CD4-positive, alpha-beta T cell treated with Interleukin-15 for 4 hours (primary cell): ENCODE measurements around the gene MT1B.

Experiments used
- DNase-seq: peaks from one replicate; pipeline ENCODE4 v3.0.0-alpha.2; 2020; ENCODE audit warnings: low spot score

Gene MT1B

DNA sequence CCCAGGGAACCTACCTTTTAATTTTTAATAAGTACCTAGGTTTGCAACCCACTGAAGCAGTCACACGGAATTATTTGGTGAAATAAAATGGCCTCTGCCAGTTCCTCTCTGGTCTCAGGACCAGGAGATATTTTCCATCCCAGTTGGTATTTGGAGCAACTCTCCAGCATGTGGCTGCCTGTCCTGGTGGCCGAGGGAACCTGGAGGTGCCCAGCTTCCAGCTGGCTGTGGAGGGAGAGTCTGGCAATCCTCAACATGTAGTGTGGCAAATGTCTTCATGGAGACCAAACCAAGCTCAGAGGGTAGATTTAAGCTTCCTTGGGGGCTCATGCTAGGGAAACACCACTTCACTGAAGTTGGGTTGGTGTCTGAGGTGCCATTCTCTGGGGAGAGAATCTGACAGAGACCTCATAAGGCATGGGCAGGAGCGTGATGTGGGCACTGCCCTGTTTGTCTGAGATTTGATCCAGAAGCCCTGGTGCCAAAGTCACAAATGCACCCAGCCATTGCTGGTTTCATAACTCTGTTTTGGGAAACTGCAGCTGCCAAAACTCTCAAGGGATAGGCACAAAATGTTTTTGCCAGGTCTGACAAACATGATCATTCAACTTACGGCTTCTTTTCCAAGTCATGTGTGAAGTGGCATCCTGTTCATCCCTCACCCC lies 33.4 kb downstream of the MT1B start:
- DNase-seq, result no peak

- DNase-seq, result no peak
Observed at GRCh38 chr16:56686758-56687157, 35.1 kb downstream of the MT1B start.

DNA sequence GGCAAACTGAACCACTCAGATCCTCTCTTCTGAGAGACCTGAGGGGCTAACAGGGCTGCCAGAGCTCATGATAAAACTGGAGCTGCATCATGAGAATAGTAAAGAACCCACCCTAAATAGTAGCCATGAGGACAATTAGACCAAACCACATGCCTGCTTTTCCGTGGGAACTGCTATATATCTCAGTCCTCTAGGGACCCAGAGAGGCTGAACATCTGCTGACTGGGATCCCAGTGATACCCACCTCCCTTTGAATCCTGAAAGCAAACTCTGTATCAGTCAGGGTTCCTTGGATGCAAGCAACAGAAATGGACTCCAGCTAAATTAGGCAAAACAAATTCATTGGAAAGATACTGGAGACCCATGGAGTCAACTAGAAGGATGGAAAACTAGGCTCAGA lies 37.1 kb downstream of the MT1B start:
- no peak for DNase-seq

DNA sequence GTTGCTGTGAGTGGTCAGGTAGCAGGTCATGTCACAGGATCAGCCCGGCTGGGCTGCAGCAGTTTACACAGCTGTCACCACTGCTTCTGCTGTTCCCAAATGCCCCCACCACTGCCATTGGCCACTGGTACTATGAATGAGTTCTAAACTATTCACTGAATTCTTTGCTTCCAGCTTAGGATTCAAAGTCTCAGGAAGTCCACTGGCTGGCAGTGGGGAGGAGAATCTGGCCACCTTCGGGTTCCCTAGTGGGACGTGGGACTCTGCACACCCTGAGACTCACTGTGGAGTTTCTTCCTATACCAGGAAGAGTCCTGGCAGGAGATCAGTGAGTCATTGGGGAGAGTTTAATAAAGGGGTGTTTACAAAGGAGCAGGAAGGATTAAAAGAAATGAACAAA lies 37.5 kb downstream of the MT1B start:
- no peak for DNase-seq

- DNase-seq, result no peak
Observed at GRCh38 chr16:56690420-56691122, 38.9 kb downstream of the MT1B start.

DNA sequence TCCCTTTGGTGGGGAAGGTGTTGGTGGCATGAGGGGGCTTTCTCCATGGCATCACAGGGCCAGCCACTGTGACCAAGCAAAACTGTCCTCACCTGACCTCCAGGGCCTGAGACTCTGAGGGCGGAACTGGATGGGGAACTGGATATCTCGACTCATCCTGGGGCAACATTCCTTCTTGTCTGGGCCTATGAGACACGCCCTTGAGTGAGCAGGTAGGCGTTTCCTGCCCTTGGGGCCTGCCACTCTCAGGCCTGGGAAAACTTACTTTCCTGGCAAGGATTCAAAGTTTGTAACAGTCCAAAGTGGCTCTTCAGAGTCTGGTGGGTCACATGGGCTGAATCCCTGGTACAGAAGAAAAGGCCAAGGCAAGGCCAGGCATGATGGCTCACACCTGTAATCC lies 40.2 kb downstream of the MT1B start:
- DNase-seq, result no peak

GRCh38 chr16:56695246-56695645 lies 43.6 kb downstream of the MT1B start:
- no peak for DNase-seq

DNA sequence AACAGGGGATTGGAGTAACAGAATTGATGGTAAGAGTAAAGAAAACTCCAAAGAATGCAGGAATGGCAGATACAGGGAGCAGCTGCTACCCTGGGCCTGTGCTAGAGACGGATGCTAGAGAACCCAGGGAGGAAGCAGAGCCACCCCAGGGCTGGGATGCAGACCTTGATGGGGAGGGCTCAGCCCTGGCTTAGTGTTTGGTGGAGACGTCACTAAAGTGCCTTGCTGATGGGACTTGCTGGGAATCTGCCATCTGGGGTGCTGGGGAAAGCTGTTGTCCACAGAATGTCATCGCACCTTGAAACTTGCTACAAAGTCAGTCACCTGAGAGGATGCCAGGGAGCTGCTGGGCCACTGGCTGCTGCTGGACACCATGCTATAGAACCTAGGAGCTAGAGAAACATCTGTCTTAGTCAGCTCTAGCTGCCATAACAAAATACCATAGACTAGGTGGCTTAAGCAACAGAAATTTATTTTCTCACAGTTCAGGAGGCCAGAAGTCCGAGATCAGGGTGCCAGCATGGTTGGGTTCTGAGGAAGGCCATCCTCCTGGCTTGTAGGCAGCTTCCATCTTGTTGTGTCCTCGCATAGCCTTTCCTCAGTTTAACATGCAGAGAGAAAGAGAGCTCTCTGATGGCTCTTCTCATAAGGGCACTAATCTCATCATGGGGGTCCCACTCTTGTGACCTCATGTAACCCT lies 45.9 kb downstream of the MT1B start:
- no peak for DNase-seq

- no peak for DNase-seq
Observed at GRCh38 chr16:56700195-56700594, 48.5 kb downstream of the MT1B start.

DNA sequence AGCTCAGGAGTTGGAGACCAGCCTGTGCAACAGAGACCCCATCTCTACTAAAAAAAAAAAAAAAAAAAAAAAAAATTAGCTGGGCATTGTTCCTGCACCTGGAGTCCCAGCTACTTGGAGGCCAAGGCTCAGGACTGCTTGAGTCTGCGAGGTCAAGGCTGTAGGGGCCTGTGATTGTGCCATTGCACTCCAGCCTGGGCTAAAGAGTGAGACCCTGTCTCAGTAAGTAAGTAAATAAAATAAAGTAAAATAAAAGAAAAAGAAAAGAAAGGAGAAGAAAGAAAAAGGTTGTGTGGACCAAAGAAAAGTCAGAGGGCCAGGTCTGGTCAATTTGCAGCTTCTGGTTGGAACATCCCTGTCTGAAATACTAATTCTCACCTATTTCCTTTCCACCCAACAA lies 48.9 kb downstream of the MT1B start:
- no peak for DNase-seq

GRCh38 chr16:56701534-56701933 lies 49.8 kb downstream of the MT1B start:
- no peak for DNase-seq
